ENCODE data around the gene CIAO3.

The CIAO3 gene

GRCh38 chr16:724188-725040, 16.4 kb downstream of the CIAO3 start:
- H3K4me3 ChIP-seq, result no peak overlapping the region
- H3K27ac ChIP-seq, result no peak overlapping the region
- TF ChIP-seq, protein P1, sequence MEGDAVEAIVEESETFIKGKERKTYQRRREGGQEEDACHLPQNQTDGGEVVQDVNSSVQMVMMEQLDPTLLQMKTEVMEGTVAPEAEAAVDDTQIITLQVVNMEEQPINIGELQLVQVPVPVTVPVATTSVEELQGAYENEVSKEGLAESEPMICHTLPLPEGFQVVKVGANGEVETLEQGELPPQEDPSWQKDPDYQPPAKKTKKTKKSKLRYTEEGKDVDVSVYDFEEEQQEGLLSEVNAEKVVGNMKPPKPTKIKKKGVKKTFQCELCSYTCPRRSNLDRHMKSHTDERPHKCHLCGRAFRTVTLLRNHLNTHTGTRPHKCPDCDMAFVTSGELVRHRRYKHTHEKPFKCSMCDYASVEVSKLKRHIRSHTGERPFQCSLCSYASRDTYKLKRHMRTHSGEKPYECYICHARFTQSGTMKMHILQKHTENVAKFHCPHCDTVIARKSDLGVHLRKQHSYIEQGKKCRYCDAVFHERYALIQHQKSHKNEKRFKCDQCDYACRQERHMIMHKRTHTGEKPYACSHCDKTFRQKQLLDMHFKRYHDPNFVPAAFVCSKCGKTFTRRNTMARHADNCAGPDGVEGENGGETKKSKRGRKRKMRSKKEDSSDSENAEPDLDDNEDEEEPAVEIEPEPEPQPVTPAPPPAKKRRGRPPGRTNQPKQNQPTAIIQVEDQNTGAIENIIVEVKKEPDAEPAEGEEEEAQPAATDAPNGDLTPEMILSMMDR (IDR thresholded peaks at IDR 0.05), result no peak
- no peak for DNase-seq (ENCODE audit: low spot score)

DNA sequence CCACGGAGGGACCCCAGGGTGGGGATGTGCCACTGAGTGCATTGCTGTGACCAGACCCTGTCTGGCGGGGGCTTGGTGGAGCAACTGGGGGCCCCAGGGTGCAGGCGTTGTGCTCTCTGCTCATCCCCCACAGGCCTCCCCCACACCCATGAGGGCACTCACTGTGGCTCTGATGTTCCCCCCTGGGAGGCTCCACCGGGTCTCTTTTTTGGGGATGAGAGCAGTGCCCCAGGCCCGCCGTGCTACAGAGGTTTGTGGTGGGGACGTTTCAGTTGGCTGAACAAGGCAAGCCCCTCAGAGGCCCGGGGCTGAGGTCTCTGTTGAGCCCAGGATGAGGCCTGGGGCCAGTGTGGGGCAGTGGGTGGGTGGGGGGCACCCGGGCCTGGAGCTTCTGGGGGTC, 17.1 kb downstream of the CIAO3 start:
- TF ChIP-seq, protein P1 (IDR thresholded peaks at IDR 0.05), result no peak
- DNase-seq (ENCODE audit: low spot score), result no peak
- Histone ChIP-seq H3K4me3 (no peak overlapping the region), H3K27ac (no peak overlapping the region)

DNA sequence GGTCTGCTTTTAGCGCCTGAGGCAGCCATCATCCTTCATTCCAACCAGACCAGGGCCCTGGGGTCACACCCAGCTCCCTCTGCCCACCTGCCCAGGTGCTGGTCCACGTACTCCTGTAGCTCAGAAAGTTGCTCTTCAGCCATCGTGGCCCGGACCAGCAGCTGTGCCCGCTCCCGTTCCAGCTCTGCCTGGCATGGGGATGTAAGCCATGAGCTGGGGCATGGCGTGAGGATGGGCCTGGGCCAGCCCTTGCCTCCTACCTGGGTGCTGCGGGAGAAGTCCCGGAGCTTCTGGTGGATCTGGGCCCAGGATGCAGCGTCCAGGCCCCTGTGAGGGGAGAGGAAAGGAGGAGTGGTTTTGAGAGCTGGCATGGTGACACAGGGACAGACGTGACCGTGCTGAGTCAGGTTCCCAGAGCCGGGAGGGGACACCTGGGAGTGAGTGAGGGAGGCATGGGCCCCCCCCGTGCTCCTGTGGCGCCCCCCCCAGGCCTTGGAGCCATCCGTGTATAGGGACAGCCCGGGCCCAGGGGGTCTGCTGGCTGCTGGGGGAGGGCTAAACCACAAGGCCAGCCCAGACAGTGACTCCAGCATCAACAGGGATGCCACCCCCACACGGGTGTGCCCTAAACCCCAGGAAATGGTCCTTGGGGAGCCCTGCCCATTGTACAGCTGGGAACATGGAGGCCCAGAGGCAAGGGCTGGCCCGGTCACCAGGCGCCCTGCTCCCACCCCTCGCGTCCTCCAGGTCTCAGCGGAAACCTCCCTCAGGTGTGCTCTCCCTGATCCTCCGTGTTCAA, 17.8 kb downstream of the CIAO3 start:
- TF ChIP-seq, protein P1 (IDR thresholded peaks at IDR 0.05), result no peak
- no peak overlapping the region for H3K4me3 ChIP-seq
- no peak overlapping the region for H3K27ac ChIP-seq
- no peak for DNase-seq (ENCODE audit: low spot score)

GRCh38 chr16:721765-722540, 18.8 kb downstream of the CIAO3 start:
- DNase-seq (ENCODE audit: low spot score), result no peak
- TF ChIP-seq, protein P1 (IDR thresholded peaks at IDR 0.05), result no peak
- peak overlapping the region; percentile 95 for H3K4me3 ChIP-seq
- peak overlapping the region in 1 of 2 donors; percentile 93 for H3K27ac ChIP-seq

- H3K27ac ChIP-seq, result peak within 1 kb of the TSS; percentile 68 to 93
- DNase-seq (ENCODE audit: low spot score), result no peak
Measured at GRCh38 chr16:720990-721764, 19.6 kb downstream of the CIAO3 start, which contains the start of gene ANTKMT. Gene ANTKMT (plus strand): TSS chr16:721146. CDS start chr16:721275, 129 bp downstream.

More at GRCh38 chr16:720990-721764, 19.6 kb downstream of the CIAO3 start, which contains the start of gene ANTKMT:
- TF ChIP-seq, protein P1 (IDR thresholded peaks at IDR 0.05), result no peak
- H3K4me3 ChIP-seq, result peak within 1 kb of the TSS; percentile 95

Data from coronary artery (tissue), 2 donors.